Caco-2 (cell line): ENCODE measurements around the gene CYBB. TPM values are rescaled to one million over a fixed set of nuclear protein-coding genes. Genes with fewer than 3 reads are reported as not detected.

ENCODE experiments used
- BruUV-seq: library from RNA; stranded (reverse); fragments of 400-500 nt; replicated peaks from 2 replicates; lab custom pipeline; 2021; lab: Mats Ljungman, UMichigan
- CTCF ChIA-PET: fragments of 300-600 bp; sonication (Branson Sonifier 250); formaldehyde crosslinking; loops from one replicate; lab custom pipeline; 2022; ENCODE audit warnings: antibody characterized with exemption; lab: Charles Lee
- POLR2A ChIA-PET: fragments of 300-600 bp; sonication (Branson Sonifier 250); formaldehyde crosslinking; loops from one replicate; lab custom pipeline; 2022; ENCODE audit warnings: antibody characterized with exemption; lab: Charles Lee
- DNase-seq, 2 experiments: peaks; one replicate each; pipeline versions ENCODE4 v3.0.0 to v3.0.0-alpha.2; 2020 to 2022
- H3K27me3 ChIP-seq: replicated peaks from 2 replicates; pipeline ENCODE4 v1.6.0; 2011; ENCODE audit warnings: low read length; ENCODE audit not compliant: control insufficient read depth, insufficient read depth
- H3K36me3 ChIP-seq: 2 replicates; pipeline ENCODE4 v1.5.1; 2011; ENCODE audit warnings: low read length; ENCODE audit not compliant: control insufficient read depth, insufficient read depth
- H3K4me1 ChIP-seq: fragments of 250-450 bp; sonication (Bioruptor Pico); 2 replicates; pipeline ENCODE4 v1.5.1; 2020; ENCODE audit warnings: mild to moderate bottlenecking
- H3K4me3 ChIP-seq: 2 replicates; pipeline ENCODE4 v1.5.1; 2011; ENCODE audit warnings: low read depth, mild to moderate bottlenecking, control low read depth, low read length
- H3K9me3 ChIP-seq: fragments of 250-450 bp; sonication (Bioruptor Pico); 2 replicates; pipeline ENCODE4 v1.5.1; 2020; ENCODE audit warnings: mild to moderate bottlenecking, moderate library complexity
- H3K27ac Mint-ChIP-seq: one replicate; pipeline ENCODE4 v1.8.0; 2022; ENCODE audit warnings: mixed read lengths; ENCODE audit not compliant: unreplicated experiment
- H3K27me3 Mint-ChIP-seq: one replicate; pipeline ENCODE4 v1.8.0; 2022; ENCODE audit warnings: mixed read lengths; ENCODE audit not compliant: insufficient read depth, unreplicated experiment
- H3K36me3 Mint-ChIP-seq: one replicate; pipeline ENCODE4 v1.8.0; 2022; ENCODE audit warnings: mild to moderate bottlenecking, mixed read lengths; ENCODE audit not compliant: insufficient read depth, unreplicated experiment
- H3K4me1 Mint-ChIP-seq: one replicate; pipeline ENCODE4 v1.8.0; 2022; ENCODE audit warnings: low read depth, mixed read lengths; ENCODE audit not compliant: unreplicated experiment
- H3K4me3 Mint-ChIP-seq: one replicate; pipeline ENCODE4 v1.8.0; 2022; ENCODE audit warnings: mild to moderate bottlenecking, moderate library complexity, mixed read lengths; ENCODE audit not compliant: unreplicated experiment
- H3K9me3 Mint-ChIP-seq: one replicate; pipeline ENCODE4 v1.8.0; 2022; ENCODE audit warnings: mixed read lengths; ENCODE audit not compliant: unreplicated experiment
- intact Hi-C: fragments of 100-400 bp; cut with micrococcal nuclease; formaldehyde crosslinking; loops from one replicate; pipeline ENCODE4 v1.10.0; 2022; ENCODE audit not compliant: unreplicated experiment
- total RNA-seq: library from RNA; stranded (reverse); gene quantifications from 2 replicates; pipeline ENCODE4 v1.2.3, GENCODE V29; 2022
- TF ChIP-seq, protein P1 (sequence below), 2 experiments: fragments of 200-600 bp in 1 of 2; IDR thresholded peaks; 1 replicate in 1 of 2; 2 replicates in 1 of 2; pipeline versions ENCODE4 v1.5.1 to v1.8.0; 2011 to 2022; ENCODE audit warnings: antibody characterized with exemption in 1 of 2, control low read depth in 1 of 2, inconsistent platforms in 1 of 2, low read depth in 1 of 2, low read length in 1 of 2, mild to moderate bottlenecking in 1 of 2, moderate library complexity in 1 of 2; ENCODE audit not compliant: insufficient read depth in 1 of 2, severe bottlenecking in 1 of 2, unreplicated experiment in 1 of 2

Gene CYBB
- total RNA-seq, 1 experiment from 2014 or later, result 0.43 TPM

DNA sequence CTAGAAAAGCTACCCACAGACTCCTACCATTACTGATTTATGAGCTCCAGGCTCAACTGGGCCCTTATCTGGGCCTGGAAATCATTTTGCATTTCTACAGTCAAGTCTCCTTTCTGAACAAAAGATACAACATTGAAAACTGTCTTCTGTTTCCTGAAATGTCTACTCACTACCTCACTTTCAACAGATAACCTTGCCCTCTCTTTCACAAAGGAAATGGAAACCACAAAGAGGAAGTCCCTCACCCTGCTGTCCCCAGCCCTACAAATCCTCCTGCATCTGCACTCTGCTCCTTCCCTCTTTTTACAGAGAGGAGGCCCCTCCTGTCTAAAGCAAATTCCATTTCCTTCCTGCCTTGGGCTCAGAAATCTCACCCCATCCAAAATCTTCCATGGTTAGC lies 24.8 kb upstream of the CYBB start:
- DNase-seq, result no peak
- Mint-ChIP-seq H3K9me3 (no peaks in the 10 kb centered on the region), H3K27me3 (no peaks in the 10 kb centered on the region), H3K27ac (no peak overlapping the region), H3K4me3 (no peak overlapping the region), H3K4me1 (no peaks in the 10 kb centered on the region), H3K36me3 (no peaks in the 10 kb centered on the region)
- no peaks in the 10 kb centered on the region for H3K4me1 ChIP-seq
- TF ChIP-seq, protein P1, sequence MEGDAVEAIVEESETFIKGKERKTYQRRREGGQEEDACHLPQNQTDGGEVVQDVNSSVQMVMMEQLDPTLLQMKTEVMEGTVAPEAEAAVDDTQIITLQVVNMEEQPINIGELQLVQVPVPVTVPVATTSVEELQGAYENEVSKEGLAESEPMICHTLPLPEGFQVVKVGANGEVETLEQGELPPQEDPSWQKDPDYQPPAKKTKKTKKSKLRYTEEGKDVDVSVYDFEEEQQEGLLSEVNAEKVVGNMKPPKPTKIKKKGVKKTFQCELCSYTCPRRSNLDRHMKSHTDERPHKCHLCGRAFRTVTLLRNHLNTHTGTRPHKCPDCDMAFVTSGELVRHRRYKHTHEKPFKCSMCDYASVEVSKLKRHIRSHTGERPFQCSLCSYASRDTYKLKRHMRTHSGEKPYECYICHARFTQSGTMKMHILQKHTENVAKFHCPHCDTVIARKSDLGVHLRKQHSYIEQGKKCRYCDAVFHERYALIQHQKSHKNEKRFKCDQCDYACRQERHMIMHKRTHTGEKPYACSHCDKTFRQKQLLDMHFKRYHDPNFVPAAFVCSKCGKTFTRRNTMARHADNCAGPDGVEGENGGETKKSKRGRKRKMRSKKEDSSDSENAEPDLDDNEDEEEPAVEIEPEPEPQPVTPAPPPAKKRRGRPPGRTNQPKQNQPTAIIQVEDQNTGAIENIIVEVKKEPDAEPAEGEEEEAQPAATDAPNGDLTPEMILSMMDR (IDR thresholded peaks at IDR 0.05; ENCODE audit: insufficient read depth in 1 of 2, low read depth in 1 of 2, low read length in 1 of 2, severe bottlenecking in 1 of 2, unreplicated experiment in 1 of 2), result no peak
- no peaks in the 10 kb centered on the region for H3K36me3 ChIP-seq
- intact Hi-C loops, result no loop called here
- no peaks in the 10 kb centered on the region for H3K27me3 ChIP-seq
- POLR2A ChIA-PET, result no interaction called here
- no peak overlapping the region for H3K4me3 ChIP-seq
- no TSS peak for BruUV-seq
- H3K9me3 ChIP-seq, result no peaks in the 10 kb centered on the region
- CTCF ChIA-PET, result no interaction called here

DNA sequence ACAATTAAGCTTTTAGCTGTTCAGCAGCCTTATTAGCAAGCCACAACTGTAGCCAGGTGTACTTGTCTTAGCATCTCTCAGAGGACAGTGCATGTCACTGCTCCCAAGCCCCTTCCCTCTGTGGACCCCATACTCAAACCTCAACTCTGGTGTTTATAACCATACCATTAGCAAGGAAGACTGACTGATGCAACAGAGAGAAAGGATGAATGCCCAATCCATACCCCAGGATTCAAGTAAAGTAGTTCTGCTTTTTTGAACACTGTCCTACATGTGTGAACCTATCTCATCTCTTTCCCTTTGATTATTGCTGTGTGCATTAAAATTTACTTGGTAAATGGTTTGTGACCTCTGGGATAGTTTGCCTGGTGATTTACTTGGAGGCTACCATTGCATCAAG lies 22.8 kb upstream of the CYBB start:
- CTCF ChIA-PET, result no interaction called here
- BruUV-seq, result no TSS peak

DNA sequence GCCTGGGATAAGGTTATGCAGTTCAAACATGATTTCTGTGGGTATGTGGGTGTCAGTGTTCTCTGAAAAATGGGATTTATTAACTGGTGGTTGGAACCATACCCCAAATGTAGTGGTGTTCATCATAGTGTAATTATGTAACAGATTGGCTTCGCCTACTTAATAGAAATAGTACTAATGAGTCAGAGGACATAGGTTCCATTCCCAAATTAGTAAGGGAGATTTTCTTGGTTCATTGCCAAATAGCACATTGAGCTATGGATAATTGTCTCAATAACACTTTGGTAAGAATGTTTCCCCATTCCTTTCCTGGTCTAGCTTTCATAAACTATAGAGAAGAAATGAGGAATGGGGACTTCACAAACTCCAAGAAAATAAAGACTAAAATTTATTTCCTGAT lies 20.5 kb upstream of the CYBB start:
- Histone ChIP-seq H3K27me3 (no peaks in the 10 kb centered on the region), H3K4me1 (no peaks in the 10 kb centered on the region), H3K9me3 (no peaks in the 10 kb centered on the region), H3K36me3 (no peaks in the 10 kb centered on the region), H3K4me3 (no peak overlapping the region)
- no peak overlapping the region for H3K4me3 Mint-ChIP-seq
- H3K4me1 Mint-ChIP-seq, result no peaks in the 10 kb centered on the region
- ChIA-PET POLR2A (no interaction called here), CTCF (no interaction called here)
- no peaks in the 10 kb centered on the region for H3K36me3 Mint-ChIP-seq
- intact Hi-C loops, result no loop called here
- TF ChIP-seq, protein P1 (IDR thresholded peaks at IDR 0.05; ENCODE audit: insufficient read depth in 1 of 2, low read depth in 1 of 2, low read length in 1 of 2, severe bottlenecking in 1 of 2, unreplicated experiment in 1 of 2), result no peak
- BruUV-seq, result no TSS peak
- no peak overlapping the region for H3K27ac Mint-ChIP-seq
- H3K27me3 Mint-ChIP-seq, result no peaks in the 10 kb centered on the region
- DNase-seq, result no peak
- no peaks in the 10 kb centered on the region for H3K9me3 Mint-ChIP-seq

More for the DNA sequence above, 22.8 kb upstream of the CYBB start:
- intact Hi-C loops, result no loop called here
- Histone ChIP-seq H3K27me3 (no peaks in the 10 kb centered on the region), H3K4me1 (no peaks in the 10 kb centered on the region), H3K9me3 (no peaks in the 10 kb centered on the region), H3K36me3 (no peaks in the 10 kb centered on the region), H3K4me3 (no peak overlapping the region)
- TF ChIP-seq, protein P1 (IDR thresholded peaks at IDR 0.05; ENCODE audit: insufficient read depth in 1 of 2, low read depth in 1 of 2, low read length in 1 of 2, severe bottlenecking in 1 of 2, unreplicated experiment in 1 of 2), result no peak
- Mint-ChIP-seq H3K36me3 (no peaks in the 10 kb centered on the region), H3K4me1 (no peaks in the 10 kb centered on the region), H3K27me3 (no peaks in the 10 kb centered on the region), H3K4me3 (no peak overlapping the region), H3K9me3 (no peaks in the 10 kb centered on the region), H3K27ac (no peak overlapping the region)
- POLR2A ChIA-PET, result no interaction called here
- DNase-seq, result no peak
